Nephron (organoid): ENCODE results near the gene PROS1.

Experiments used
- H3K27ac Mint-ChIP-seq, 3 experiments: 2 replicates each; pipeline ENCODE4 v1.8.0; 2020; ENCODE audit warnings: mixed read lengths in 3 of 3, mild to moderate bottlenecking in 2 of 3, moderate library complexity in 1 of 3
- H3K27me3 Mint-ChIP-seq: 2 replicates; pipeline ENCODE4 v1.8.0; 2021; ENCODE audit warnings: low read depth, mild to moderate bottlenecking, moderate library complexity, mixed read lengths
- H3K36me3 Mint-ChIP-seq: 2 replicates; pipeline ENCODE4 v1.8.0; 2020; ENCODE audit warnings: low read depth, mixed read lengths
- H3K4me1 Mint-ChIP-seq: 2 replicates; pipeline ENCODE4 v1.8.0; 2020; ENCODE audit warnings: mixed read lengths
- H3K4me3 Mint-ChIP-seq, 3 experiments: 2 replicates each; pipeline ENCODE4 v1.8.0; 2020; ENCODE audit warnings: mild to moderate bottlenecking in 3 of 3, mixed read lengths in 3 of 3, moderate library complexity in 2 of 3
- H3K9me3 Mint-ChIP-seq: 2 replicates; pipeline ENCODE4 v1.8.0; 2020; ENCODE audit warnings: mixed read lengths
- TF ChIP-seq, protein P1 (sequence below), 3 experiments: fragments of 200-600 bp; sonication (generic); IDR thresholded peaks; one replicate each; pipeline ENCODE4 v1.5.0; 2021; ENCODE audit warnings: antibody characterized with exemption in 3 of 3; ENCODE audit not compliant: unreplicated experiment in 3 of 3

Gene PROS1

DNA sequence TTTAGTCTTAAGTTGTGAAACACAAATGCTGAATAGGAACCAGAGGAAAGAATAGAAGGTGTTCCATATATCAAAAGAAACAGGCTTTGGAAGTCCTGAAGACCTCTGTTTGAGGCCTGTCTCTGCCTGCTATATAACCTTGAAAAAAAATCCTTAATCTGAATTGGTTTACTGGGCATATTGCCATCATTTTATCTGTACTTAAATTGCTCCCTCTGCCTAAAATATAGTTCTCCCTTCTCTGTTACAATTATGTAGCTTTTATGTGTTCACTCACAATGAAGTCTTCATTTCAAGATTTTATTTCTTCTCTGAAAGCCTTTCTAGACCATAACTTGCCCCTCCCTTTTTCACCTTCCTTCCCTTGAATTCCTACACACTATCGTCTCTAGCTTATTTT lies 27.5 kb upstream of the PROS1 start:
- peaks cover 10% of the 10 kb centered on the region for H3K4me1 Mint-ChIP-seq
- H3K27me3 Mint-ChIP-seq = no peaks in the 10 kb centered on the region
- no peaks in the 10 kb centered on the region for H3K9me3 Mint-ChIP-seq
- H3K36me3 Mint-ChIP-seq = peaks cover 21% of the 10 kb centered on the region
- no peak overlapping the region for H3K4me3 Mint-ChIP-seq
- H3K27ac Mint-ChIP-seq = peak overlapping the region in 1 of 3 experiments; percentile 31
- TF ChIP-seq, protein P1, sequence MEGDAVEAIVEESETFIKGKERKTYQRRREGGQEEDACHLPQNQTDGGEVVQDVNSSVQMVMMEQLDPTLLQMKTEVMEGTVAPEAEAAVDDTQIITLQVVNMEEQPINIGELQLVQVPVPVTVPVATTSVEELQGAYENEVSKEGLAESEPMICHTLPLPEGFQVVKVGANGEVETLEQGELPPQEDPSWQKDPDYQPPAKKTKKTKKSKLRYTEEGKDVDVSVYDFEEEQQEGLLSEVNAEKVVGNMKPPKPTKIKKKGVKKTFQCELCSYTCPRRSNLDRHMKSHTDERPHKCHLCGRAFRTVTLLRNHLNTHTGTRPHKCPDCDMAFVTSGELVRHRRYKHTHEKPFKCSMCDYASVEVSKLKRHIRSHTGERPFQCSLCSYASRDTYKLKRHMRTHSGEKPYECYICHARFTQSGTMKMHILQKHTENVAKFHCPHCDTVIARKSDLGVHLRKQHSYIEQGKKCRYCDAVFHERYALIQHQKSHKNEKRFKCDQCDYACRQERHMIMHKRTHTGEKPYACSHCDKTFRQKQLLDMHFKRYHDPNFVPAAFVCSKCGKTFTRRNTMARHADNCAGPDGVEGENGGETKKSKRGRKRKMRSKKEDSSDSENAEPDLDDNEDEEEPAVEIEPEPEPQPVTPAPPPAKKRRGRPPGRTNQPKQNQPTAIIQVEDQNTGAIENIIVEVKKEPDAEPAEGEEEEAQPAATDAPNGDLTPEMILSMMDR (IDR thresholded peaks at IDR 0.05; ENCODE audit: unreplicated experiment in 3 of 3) = no peak

DNA sequence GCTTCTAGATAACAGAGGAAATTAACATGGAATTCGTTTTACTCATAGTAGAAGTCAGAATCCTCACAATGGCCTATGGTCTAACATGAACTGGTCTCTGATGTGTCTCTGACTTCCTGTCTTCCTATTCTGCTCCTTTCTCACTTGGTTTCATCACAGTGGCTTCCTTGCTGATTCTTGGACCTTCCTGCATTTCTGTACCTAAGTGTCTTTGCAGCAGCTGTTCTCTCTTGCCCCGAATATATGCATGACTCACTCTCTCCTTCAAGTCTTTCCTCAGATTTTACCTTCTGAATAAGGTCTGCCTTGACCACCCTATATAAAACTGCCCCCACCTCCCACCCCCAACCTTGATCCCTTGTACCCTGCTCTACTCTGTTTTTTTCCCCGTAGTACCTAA lies 20.4 kb upstream of the PROS1 start:
- no peaks in the 10 kb centered on the region for H3K9me3 Mint-ChIP-seq
- H3K27ac Mint-ChIP-seq = no peak overlapping the region

DNA sequence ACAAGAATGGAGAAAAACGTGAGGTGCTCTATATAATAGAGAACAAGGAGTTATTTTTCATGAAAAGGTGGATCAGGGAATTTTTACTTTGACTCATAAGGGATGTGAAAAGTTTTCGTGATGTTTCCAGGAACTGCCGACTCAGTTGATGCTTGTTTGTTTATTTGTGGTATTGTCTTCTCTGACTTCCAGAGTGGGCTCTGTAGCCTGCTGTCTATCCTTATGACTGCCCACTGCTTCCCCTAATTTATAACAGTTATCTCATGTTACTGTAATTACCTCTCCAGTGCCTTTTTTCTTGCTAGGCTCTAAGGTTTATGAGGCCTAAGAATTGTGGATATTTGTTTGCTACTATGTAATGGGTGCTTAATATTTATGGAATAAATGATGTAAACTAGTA lies 18.5 kb upstream of the PROS1 start:
- Mint-ChIP-seq H3K27ac (no peak overlapping the region), H3K27me3 (no peaks in the 10 kb centered on the region), H3K36me3 (peaks cover 6% of the 10 kb centered on the region), H3K4me3 (no peak overlapping the region), H3K4me1 (peaks cover 13% of the 10 kb centered on the region), H3K9me3 (no peaks in the 10 kb centered on the region)
- TF ChIP-seq, protein P1 (IDR thresholded peaks at IDR 0.05; ENCODE audit: unreplicated experiment in 3 of 3) = no peak

More for the DNA sequence above, 20.4 kb upstream of the PROS1 start:
- H3K4me1 Mint-ChIP-seq = no peaks in the 10 kb centered on the region
- peaks cover 16% of the 10 kb centered on the region for H3K36me3 Mint-ChIP-seq
- no peak overlapping the region for H3K4me3 Mint-ChIP-seq
- no peaks in the 10 kb centered on the region for H3K27me3 Mint-ChIP-seq
- TF ChIP-seq, protein P1 (IDR thresholded peaks at IDR 0.05; ENCODE audit: unreplicated experiment in 3 of 3) = no peak

DNA sequence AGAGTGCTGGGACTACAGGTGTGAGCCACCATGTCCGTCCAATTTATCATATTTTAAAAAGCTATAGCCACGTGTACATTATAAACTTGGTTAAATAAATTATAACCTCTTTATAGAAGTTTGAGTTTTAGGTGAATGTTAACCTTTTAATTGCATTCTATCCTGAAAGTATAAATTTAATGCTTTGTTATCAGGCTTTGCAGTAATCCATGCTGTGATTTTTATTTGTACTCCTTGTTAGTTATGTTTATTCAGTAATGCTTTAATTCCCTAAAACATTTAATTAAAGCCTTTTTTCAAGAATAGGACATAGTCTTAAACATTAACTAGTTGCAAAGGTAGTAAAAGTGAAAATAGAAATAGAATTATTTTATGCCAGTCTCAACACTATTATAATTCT lies 17.9 kb upstream of the PROS1 start:
- Mint-ChIP-seq H3K27me3 (no peaks in the 10 kb centered on the region), H3K36me3 (peaks cover under 1% of the 10 kb centered on the region), H3K27ac (no peak overlapping the region), H3K4me3 (no peak overlapping the region), H3K4me1 (peaks cover 13% of the 10 kb centered on the region), H3K9me3 (no peaks in the 10 kb centered on the region)
- TF ChIP-seq, protein P1 (IDR thresholded peaks at IDR 0.05; ENCODE audit: unreplicated experiment in 3 of 3) = no peak

DNA sequence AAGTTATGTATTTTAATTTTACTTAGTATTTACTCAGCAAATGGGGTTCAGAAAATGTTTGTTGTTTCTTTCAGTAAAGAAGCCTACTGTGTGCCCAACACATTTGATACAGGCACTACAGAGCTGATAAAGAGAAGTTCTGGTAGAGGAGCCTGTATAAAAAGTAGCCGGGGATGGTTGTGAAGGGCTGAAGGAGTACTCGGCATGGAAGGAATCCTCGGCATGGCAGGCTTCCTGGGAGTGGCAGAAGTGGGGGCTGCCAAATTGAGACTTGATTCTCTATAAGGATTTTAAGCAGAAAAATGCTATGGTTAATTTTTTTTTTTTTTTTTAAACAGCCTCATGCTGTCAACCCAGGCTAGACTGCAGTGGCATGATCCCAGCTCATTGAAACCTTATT lies 15.5 kb upstream of the PROS1 start:
- TF ChIP-seq, protein P1 (IDR thresholded peaks at IDR 0.05; ENCODE audit: unreplicated experiment in 3 of 3) = no peak
- Mint-ChIP-seq H3K4me1 (peaks cover 13% of the 10 kb centered on the region), H3K4me3 (no peak overlapping the region), H3K36me3 (no peaks in the 10 kb centered on the region), H3K27ac (no peak overlapping the region), H3K9me3 (no peaks in the 10 kb centered on the region), H3K27me3 (no peaks in the 10 kb centered on the region)

DNA sequence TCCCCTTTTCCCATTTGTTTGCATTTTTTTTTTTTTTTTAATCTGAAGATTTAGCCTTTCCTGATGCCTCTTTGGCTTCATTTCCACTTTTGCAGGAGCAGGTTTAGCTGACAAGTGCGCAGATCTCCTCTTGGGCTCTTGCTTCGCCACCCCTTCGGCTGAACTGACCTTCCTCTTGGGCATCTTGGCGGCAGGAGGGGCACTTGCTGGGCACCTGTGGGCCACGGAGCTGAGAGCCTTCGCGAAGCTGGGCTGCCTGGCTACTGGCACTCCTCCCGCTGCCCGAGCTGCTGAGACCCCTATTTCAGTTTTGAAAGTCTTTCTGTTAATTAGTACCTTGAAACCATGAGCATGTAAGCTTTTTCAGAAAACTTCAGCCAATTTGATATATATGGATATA lies 15.1 kb upstream of the PROS1 start:
- Mint-ChIP-seq H3K9me3 (no peaks in the 10 kb centered on the region), H3K36me3 (no peaks in the 10 kb centered on the region), H3K4me1 (peaks cover 13% of the 10 kb centered on the region), H3K27me3 (no peaks in the 10 kb centered on the region), H3K27ac (peak overlapping the region; percentile 56 to 84 (median 63)), H3K4me3 (no peak overlapping the region)
- TF ChIP-seq, protein P1 (IDR thresholded peaks at IDR 0.05; ENCODE audit: unreplicated experiment in 3 of 3) = no peak
